Keratinocyte (primary cell): ENCODE data around the gene HPSE2.

ENCODE experiments used
- CTCF ChIP-seq, 3 experiments: IDR thresholded peaks in 1 of 3; conservative IDR thresholded peaks in 1 of 3; optimal IDR thresholded peaks in 1 of 3; 2 replicates in 2 of 3; 3 replicates in 1 of 3; pipeline versions ENCODE3 to v1.5.1; 2011; ENCODE audit warnings: low read length in 3 of 3, mild to moderate bottlenecking in 3 of 3, moderate library complexity in 2 of 3, control low read depth in 1 of 3, inconsistent platforms in 1 of 3; ENCODE audit not compliant: insufficient read depth in 2 of 3; ENCODE audit errors: extremely low read depth in 1 of 3
- EZH2 ChIP-seq: IDR thresholded peaks from one replicate; pipeline ENCODE4 v1.6.1; 2012; ENCODE audit warnings: inconsistent platforms, mild to moderate bottlenecking, low read length, moderate library complexity

- TF ChIP-seq CTCF (optimal IDR thresholded peaks at IDR 0.05 in 1 of 3, IDR thresholded peaks at IDR 0.05 in 1 of 3, conservative IDR thresholded peaks at IDR 0.05 in 1 of 3; ENCODE audit: extremely low read depth in 1 of 3, insufficient read depth in 2 of 3, low read length in 3 of 3) (no peak), EZH2 (no peak)
Observed at GRCh38 chr10:98720551-98720950, 515.1 kb downstream of the HPSE2 start.
